Islet precursor cell (in vitro differentiated cells): ENCODE measurements around the gene TMEM233.
A peak's percentile ranks its signal among the peaks of the same experiment; 100 is the strongest.

Experiments
- DNase-seq: peaks from one replicate; pipeline ENCODE4 v3.0.0-alpha.2; 2018

TMEM233 gene

GRCh38 chr12:119593578-119594398 is at the start of gene TMEM233:
Gene TMEM233, plus strand, starts transcription at chr12:119593774. Its CDS starts 75 bp downstream, at chr12:119593849.
- peak; percentile 77 for DNase-seq

GRCh38 chr12:119544765-119545625 is 48.6 kb upstream of the TMEM233 start:
- DNase-seq, result peak; percentile 81

- no peak for DNase-seq
Observed at GRCh38 chr12:119546340-119546739, 47.2 kb upstream of the TMEM233 start.

- no peak for DNase-seq
Observed at GRCh38 chr12:119547001-119547400, 46.6 kb upstream of the TMEM233 start.

- DNase-seq, result no peak
Observed at GRCh38 chr12:119556854-119557253, 36.7 kb upstream of the TMEM233 start.

- DNase-seq, result no peak
Observed at GRCh38 chr12:119565404-119565803, 28.2 kb upstream of the TMEM233 start.

- no peak for DNase-seq
Observed at GRCh38 chr12:119570771-119571170, 22.8 kb upstream of the TMEM233 start.

- DNase-seq, result no peak
Observed at GRCh38 chr12:119573086-119573485, 20.5 kb upstream of the TMEM233 start.

- DNase-seq, result no peak
Observed at GRCh38 chr12:119574255-119574654, 19.3 kb upstream of the TMEM233 start.

GRCh38 chr12:119576118-119576810 is 17.3 kb upstream of the TMEM233 start:
- DNase-seq, result no peak

GRCh38 chr12:119576915-119577314 is 16.7 kb upstream of the TMEM233 start:
- no peak for DNase-seq

GRCh38 chr12:119578112-119578511 is 15.5 kb upstream of the TMEM233 start:
- DNase-seq, result no peak

GRCh38 chr12:119589097-119589496 is 4.5 kb upstream of the TMEM233 start:
- DNase-seq, result no peak

GRCh38 chr12:119589634-119590033 is 3.9 kb upstream of the TMEM233 start:
- no peak for DNase-seq

- DNase-seq, result no peak
Observed at GRCh38 chr12:119592232-119592631, 1.3 kb upstream of the TMEM233 start.

- DNase-seq, result peak; percentile 64
Observed at GRCh38 chr12:119594399-119594730, 791 bp downstream of the TMEM233 start.

- peak; percentile 74 for DNase-seq
Observed at GRCh38 chr12:119594772-119595445, 1.3 kb downstream of the TMEM233 start.

- no peak for DNase-seq
Observed at GRCh38 chr12:119598159-119598558, 4.6 kb downstream of the TMEM233 start.

- DNase-seq, result no peak
Observed at GRCh38 chr12:119601877-119602733, 8.5 kb downstream of the TMEM233 start.

- no peak for DNase-seq
Observed at GRCh38 chr12:119602734-119603094, 9.1 kb downstream of the TMEM233 start.

GRCh38 chr12:119603767-119604166 is 10.2 kb downstream of the TMEM233 start:
- no peak for DNase-seq

GRCh38 chr12:119609358-119609757 is 15.8 kb downstream of the TMEM233 start:
- DNase-seq, result no peak
